SJSA1 (cell line): ENCODE data around the gene PRAMEF10. TPM values are rescaled to one million over a fixed set of nuclear protein-coding genes. Genes with fewer than 3 reads are reported as not detected.

Experiments used
- total RNA-seq: library from RNA; depleted of rRNA; stranded (reverse); fragments of >200 nt; shearing (Covaris generic); gene quantifications from 2 replicates; pipeline ENCODE4 v1.2.3, GENCODE V29; 2014; rRNA removed

The PRAMEF10 gene
- total RNA-seq, 1 experiment from 2014 or later, result not detected

Other genes starting within 250 kb of the PRAMEF10 start
- gene AADACL3, start 182.2 kb downstream of the PRAMEF10 start, total RNA-seq, result not detected in 2 replicates
- gene CFAP107, start 152.1 kb downstream of the PRAMEF10 start, total RNA-seq, result not detected in 2 replicates
- not detected in 2 replicates for gene PRAMEF12, start 124.5 kb downstream of the PRAMEF10 start, total RNA-seq
- not detected in 2 replicates for gene PRAMEF1, start 106.9 kb downstream of the PRAMEF10 start, total RNA-seq
- gene PRAMEF11, start 66.9 kb downstream of the PRAMEF10 start, total RNA-seq, result not detected in 2 replicates
- gene HNRNPCL1, start 49.5 kb downstream of the PRAMEF10 start, total RNA-seq, result not detected in 2 replicates
- not detected in 2 replicates for gene PRAMEF2, start 41.2 kb downstream of the PRAMEF10 start, total RNA-seq
- not detected in 2 replicates for gene PRAMEF4, start 12.1 kb downstream of the PRAMEF10 start, total RNA-seq
- gene PRAMEF7, start 18.3 kb upstream of the PRAMEF10 start, total RNA-seq, result not detected in 2 replicates
- gene PRAMEF6, start 49.3 kb upstream of the PRAMEF10 start, total RNA-seq, result not detected in 2 replicates
- gene PRAMEF27, start 158.3 kb upstream of the PRAMEF10 start, total RNA-seq, result not detected in 2 replicates
- gene HNRNPCL3, start 162.5 kb upstream of the PRAMEF10 start, total RNA-seq, result not detected in 2 replicates
- gene PRAMEF25, start 172.5 kb upstream of the PRAMEF10 start, total RNA-seq, result not detected in 2 replicates
- gene HNRNPCL2, start 218.6 kb upstream of the PRAMEF10 start, total RNA-seq, result not detected in 2 replicates